ENCODE results near the gene AIFM3. TPM values are rescaled to one million over a fixed set of nuclear protein-coding genes. Genes with fewer than 3 reads are reported as not detected.
A peak's percentile ranks its signal among the peaks of the same experiment; 100 is the strongest.

Gene AIFM3
- total RNA-seq, 1 donor from 2014 or later = under 0.01 TPM

- H3K9me3 ChIP-seq (ENCODE audit: control insufficient read depth in 3 of 3, low read length in 3 of 3) = no peaks in the 10 kb centered on the region
- H3K27ac ChIP-seq (ENCODE audit: low read depth, low read length) = no peak overlapping the region
- no peak overlapping the region for H3K4me3 ChIP-seq (ENCODE audit: low read length in 3 of 3)
- H3K27me3 ChIP-seq (ENCODE audit: control insufficient read depth in 3 of 3, insufficient read depth in 3 of 3, low read length in 3 of 3) = no peaks in the 10 kb centered on the region
- no peak overlapping the region for H3K9ac ChIP-seq (ENCODE audit: low read depth in 1 of 3, low read length in 3 of 3)
- H3K36me3 ChIP-seq (ENCODE audit: control insufficient read depth in 3 of 3, insufficient read depth in 3 of 3, low read length in 3 of 3) = peaks cover 59 to 76% (median 63%) of the 10 kb centered on the region in 3 donors
- H3K4me1 ChIP-seq (ENCODE audit: control insufficient read depth in 3 of 3, insufficient read depth in 3 of 3, low read length in 3 of 3) = peaks cover 5 to 16% (median 11%) of the 10 kb centered on the region in 3 donors
These were observed 28.4 kb downstream of the AIFM3 start for GRCh38 chr22:20995329-20996030.

- H3K27me3 ChIP-seq (ENCODE audit: control insufficient read depth in 3 of 3, insufficient read depth in 3 of 3, low read length in 3 of 3) = no peaks in the 10 kb centered on the region
- no peak overlapping the region for H3K4me3 ChIP-seq (ENCODE audit: low read length in 3 of 3)
- no peak overlapping the region for H3K27ac ChIP-seq (ENCODE audit: low read depth, low read length)
- no peak overlapping the region for H3K9ac ChIP-seq (ENCODE audit: low read depth in 1 of 3, low read length in 3 of 3)
- H3K4me1 ChIP-seq (ENCODE audit: control insufficient read depth in 3 of 3, insufficient read depth in 3 of 3, low read length in 3 of 3) = peaks cover 10 to 22% (median 16%) of the 10 kb centered on the region in 3 donors
- no peaks in the 10 kb centered on the region for H3K9me3 ChIP-seq (ENCODE audit: control insufficient read depth in 3 of 3, low read length in 3 of 3)
- H3K36me3 ChIP-seq (ENCODE audit: control insufficient read depth in 3 of 3, insufficient read depth in 3 of 3, low read length in 3 of 3) = peaks cover 61 to 73% (median 64%) of the 10 kb centered on the region in 3 donors
These were observed 29.0 kb downstream of the AIFM3 start for GRCh38 chr22:20996031-20996410.

- Histone ChIP-seq H3K36me3 (ENCODE audit: control insufficient read depth in 3 of 3, insufficient read depth in 3 of 3, low read length in 3 of 3) (peaks cover 57 to 66% (median 57%) of the 10 kb centered on the region in 3 donors), H3K27me3 (ENCODE audit: control insufficient read depth in 3 of 3, insufficient read depth in 3 of 3, low read length in 3 of 3) (no peaks in the 10 kb centered on the region), H3K4me1 (ENCODE audit: control insufficient read depth in 3 of 3, insufficient read depth in 3 of 3, low read length in 3 of 3) (peaks cover 15 to 28% (median 22%) of the 10 kb centered on the region in 3 donors), H3K27ac (ENCODE audit: low read depth, low read length) (no peak overlapping the region), H3K9me3 (ENCODE audit: control insufficient read depth in 3 of 3, low read length in 3 of 3) (no peaks in the 10 kb centered on the region), H3K4me3 (ENCODE audit: low read length in 3 of 3) (no peak overlapping the region), H3K9ac (ENCODE audit: low read depth in 1 of 3, low read length in 3 of 3) (no peak overlapping the region)
These were observed 29.8 kb downstream of the AIFM3 start for GRCh38 chr22:20996598-20997535.

- H3K9me3 ChIP-seq (ENCODE audit: control insufficient read depth in 3 of 3, low read length in 3 of 3) = no peaks in the 10 kb centered on the region
- peaks cover 49 to 57% (median 49%) of the 10 kb centered on the region in 3 donors for H3K36me3 ChIP-seq (ENCODE audit: control insufficient read depth in 3 of 3, insufficient read depth in 3 of 3, low read length in 3 of 3)
- H3K4me1 ChIP-seq (ENCODE audit: control insufficient read depth in 3 of 3, insufficient read depth in 3 of 3, low read length in 3 of 3) = peaks cover 16 to 31% (median 23%) of the 10 kb centered on the region in 3 donors
These were observed 30.6 kb downstream of the AIFM3 start for GRCh38 chr22:20997536-20998257.

GRCh38 chr22:20998411-20999336 is 31.6 kb downstream of the AIFM3 start:
- no peak overlapping the region for H3K27ac ChIP-seq (ENCODE audit: low read depth, low read length)
- H3K4me3 ChIP-seq (ENCODE audit: low read length in 3 of 3) = no peak overlapping the region
- peaks cover 41 to 49% (median 44%) of the 10 kb centered on the region in 3 donors for H3K36me3 ChIP-seq (ENCODE audit: control insufficient read depth in 3 of 3, insufficient read depth in 3 of 3, low read length in 3 of 3)
- no peaks in the 10 kb centered on the region for H3K27me3 ChIP-seq (ENCODE audit: control insufficient read depth in 3 of 3, insufficient read depth in 3 of 3, low read length in 3 of 3)
- no peak overlapping the region for H3K9ac ChIP-seq (ENCODE audit: low read depth in 1 of 3, low read length in 3 of 3)
- H3K4me1 ChIP-seq (ENCODE audit: control insufficient read depth in 3 of 3, insufficient read depth in 3 of 3, low read length in 3 of 3) = peaks cover 26 to 40% (median 33%) of the 10 kb centered on the region in 3 donors
- H3K9me3 ChIP-seq (ENCODE audit: control insufficient read depth in 3 of 3, low read length in 3 of 3) = no peaks in the 10 kb centered on the region

More at GRCh38 chr22:20997536-20998257, 30.6 kb downstream of the AIFM3 start:
- no peaks in the 10 kb centered on the region for H3K27me3 ChIP-seq (ENCODE audit: control insufficient read depth in 3 of 3, insufficient read depth in 3 of 3, low read length in 3 of 3)
- H3K27ac ChIP-seq (ENCODE audit: low read depth, low read length) = no peak overlapping the region
- no peak overlapping the region for H3K9ac ChIP-seq (ENCODE audit: low read depth in 1 of 3, low read length in 3 of 3)
- H3K4me3 ChIP-seq (ENCODE audit: low read length in 3 of 3) = no peak overlapping the region

- Histone ChIP-seq H3K4me1 (ENCODE audit: control insufficient read depth in 3 of 3, insufficient read depth in 3 of 3, low read length in 3 of 3) (peaks cover 30 to 46% (median 37%) of the 10 kb centered on the region in 3 donors), H3K9me3 (ENCODE audit: control insufficient read depth in 3 of 3, low read length in 3 of 3) (no peaks in the 10 kb centered on the region), H3K27ac (ENCODE audit: low read depth, low read length) (no peak overlapping the region), H3K9ac (ENCODE audit: low read depth in 1 of 3, low read length in 3 of 3) (peak overlapping the region in 2 of 3 donors; percentile 20 to 95), H3K27me3 (ENCODE audit: control insufficient read depth in 3 of 3, insufficient read depth in 3 of 3, low read length in 3 of 3) (no peaks in the 10 kb centered on the region), H3K36me3 (ENCODE audit: control insufficient read depth in 3 of 3, insufficient read depth in 3 of 3, low read length in 3 of 3) (peaks cover 40 to 44% (median 41%) of the 10 kb centered on the region in 3 donors), H3K4me3 (ENCODE audit: low read length in 3 of 3) (no peak overlapping the region)
These were observed 32.5 kb downstream of the AIFM3 start for GRCh38 chr22:20999350-21000206.

GRCh38 chr22:21000207-21000986 is 33.3 kb downstream of the AIFM3 start:
- Histone ChIP-seq H3K9ac (ENCODE audit: low read depth in 1 of 3, low read length in 3 of 3) (peak overlapping the region; percentile 95 to 96 (median 95)), H3K36me3 (ENCODE audit: control insufficient read depth in 3 of 3, insufficient read depth in 3 of 3, low read length in 3 of 3) (peaks cover 38 to 41% (median 39%) of the 10 kb centered on the region in 3 donors), H3K4me3 (ENCODE audit: low read length in 3 of 3) (peak overlapping the region; percentile 87 to 97 (median 94)), H3K27me3 (ENCODE audit: control insufficient read depth in 3 of 3, insufficient read depth in 3 of 3, low read length in 3 of 3) (no peaks in the 10 kb centered on the region), H3K9me3 (ENCODE audit: control insufficient read depth in 3 of 3, low read length in 3 of 3) (no peaks in the 10 kb centered on the region), H3K27ac (ENCODE audit: low read depth, low read length) (peak overlapping the region; percentile 98), H3K4me1 (ENCODE audit: control insufficient read depth in 3 of 3, insufficient read depth in 3 of 3, low read length in 3 of 3) (peaks cover 30 to 46% (median 37%) of the 10 kb centered on the region in 3 donors)

All from skeletal muscle tissue (tissue), 4 donors.